CD4-positive, alpha-beta T cell treated with Interleukin-4 for 4 hours (primary cell): Measurements from ENCODE around the gene SH2D2A.
"Not testable (repeated sequence)": the region's sequence is repeated elsewhere in the genome, so short reads cannot be mapped to it uniquely, and the experiment has no call there.

Experiments
- DNase-seq: peaks from one replicate; pipeline ENCODE4 v3.0.0-alpha.2; 2020

The SH2D2A gene

DNA sequence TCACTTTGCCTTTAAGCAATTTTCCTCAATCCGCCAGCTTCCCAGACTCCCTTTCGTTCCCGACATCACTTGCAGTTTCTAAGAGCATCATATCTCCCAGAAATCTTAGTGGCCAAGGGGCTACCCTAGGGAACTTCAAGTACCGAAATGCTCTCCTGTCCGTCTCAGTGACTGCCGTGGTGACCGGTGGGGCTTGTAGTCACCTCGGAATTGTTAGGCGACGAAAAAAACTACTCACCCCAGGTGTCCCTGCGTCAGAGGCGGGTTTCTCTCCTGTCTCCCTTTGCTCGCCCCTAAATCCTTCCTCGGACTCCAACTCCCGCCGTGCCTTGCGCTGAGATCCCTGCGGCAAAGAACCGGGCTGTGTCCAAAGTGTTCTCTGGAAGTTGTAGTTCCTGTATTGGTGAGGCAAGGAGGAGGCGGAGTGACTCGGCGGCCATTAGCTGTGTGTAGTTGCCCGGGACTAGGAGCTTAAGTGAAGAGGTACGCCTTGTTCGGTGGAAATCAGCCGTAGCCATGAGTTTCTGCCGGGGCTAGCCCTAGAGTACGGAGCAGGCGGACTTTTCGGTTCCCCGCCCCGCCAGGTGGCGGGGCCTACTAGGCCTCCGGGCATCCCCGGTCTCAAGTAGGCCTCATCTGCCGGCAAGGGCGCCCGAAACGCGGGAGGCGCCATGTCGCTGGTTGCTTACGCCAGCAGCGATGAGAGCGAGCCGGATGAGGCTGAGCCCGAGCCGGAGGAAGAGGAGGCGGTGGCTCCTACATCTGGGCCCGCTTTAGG lies 49.4 kb downstream of the SH2D2A start, which contains the start of gene PRCC:
Gene PRCC, plus strand, starts transcription at position 435 of the 778 bp plus-strand sequence. Its CDS starts 237 bp downstream, at position 672.
- peak; percentile 100 for DNase-seq

DNA sequence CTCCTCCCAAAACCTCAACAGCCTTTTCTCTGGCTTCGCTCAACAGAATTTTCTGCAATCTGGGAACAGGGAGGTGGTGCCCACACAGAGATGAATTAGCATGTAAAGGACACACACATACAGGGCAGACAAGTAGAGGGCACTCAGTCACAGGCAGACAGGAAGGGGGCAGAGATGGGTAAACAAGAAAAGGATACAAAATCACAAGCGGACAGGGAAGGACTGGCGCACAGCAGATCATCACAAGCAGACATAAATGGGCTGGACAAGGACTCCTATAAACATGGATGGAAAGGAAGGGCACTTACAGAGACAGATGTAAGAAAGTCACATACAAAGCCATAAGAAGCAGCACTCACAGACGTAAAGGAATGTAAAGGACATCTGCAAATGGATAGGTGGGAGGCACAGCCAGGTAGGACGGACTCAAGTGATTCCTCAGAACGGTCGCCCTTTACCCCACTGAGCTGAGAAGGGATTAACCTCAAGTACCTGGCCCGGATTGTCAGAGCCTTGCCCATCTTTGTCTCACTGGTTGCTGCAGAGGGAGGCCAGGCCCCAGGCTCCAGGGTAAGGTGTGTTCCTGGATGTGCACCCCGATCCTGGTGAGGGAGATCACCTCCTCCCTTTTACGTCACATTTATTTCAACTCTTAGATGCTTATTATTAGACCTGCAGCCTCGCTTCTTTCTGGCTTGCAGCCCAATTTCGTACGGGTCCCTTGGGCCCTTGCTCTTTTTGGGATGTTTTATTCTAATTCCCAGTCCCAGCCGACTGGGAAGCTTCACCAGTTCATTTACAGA lies 50.1 kb downstream of the SH2D2A start:
- no peak for DNase-seq

DNA sequence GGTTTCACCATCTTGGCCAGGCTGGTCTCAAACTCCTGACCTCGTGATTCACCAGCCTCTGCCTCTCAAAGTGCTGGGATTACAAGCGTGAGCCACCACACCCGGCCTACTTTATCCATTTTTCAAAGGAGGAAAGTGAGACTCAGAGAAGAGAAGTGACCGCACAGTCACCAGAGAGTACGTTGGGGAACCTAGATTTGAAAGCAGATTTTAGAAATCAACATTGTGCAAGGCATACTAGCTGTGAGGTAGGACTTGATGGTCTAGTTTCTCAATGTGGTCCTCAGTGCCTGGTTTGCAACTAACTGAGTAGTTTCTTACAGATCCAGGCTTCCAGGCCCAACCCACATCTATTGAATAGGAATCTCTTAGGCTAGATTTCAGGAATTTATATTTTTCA lies 51.0 kb downstream of the SH2D2A start:
- DNase-seq = no peak

DNA sequence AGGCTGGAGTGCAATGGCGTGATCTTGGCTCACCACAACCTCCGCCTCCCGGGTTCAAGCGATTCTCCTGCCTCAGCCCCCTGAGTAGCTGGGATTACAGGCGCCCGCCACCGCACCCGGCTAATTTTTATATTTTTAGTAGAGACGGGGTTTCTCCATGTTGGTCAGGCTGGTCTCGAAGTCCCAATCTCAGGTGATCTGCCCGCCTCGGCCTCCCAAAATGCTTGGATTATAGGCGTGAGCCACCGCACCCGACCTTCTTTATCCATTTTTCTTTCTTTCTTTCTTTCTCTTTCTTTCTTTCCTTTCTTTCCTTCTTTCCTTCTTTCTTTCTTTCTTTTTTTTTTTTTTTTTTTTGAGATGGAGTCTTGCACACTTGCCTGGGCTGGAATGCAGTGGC lies 51.5 kb downstream of the SH2D2A start:
- DNase-seq = not testable (repeated sequence)

DNA sequence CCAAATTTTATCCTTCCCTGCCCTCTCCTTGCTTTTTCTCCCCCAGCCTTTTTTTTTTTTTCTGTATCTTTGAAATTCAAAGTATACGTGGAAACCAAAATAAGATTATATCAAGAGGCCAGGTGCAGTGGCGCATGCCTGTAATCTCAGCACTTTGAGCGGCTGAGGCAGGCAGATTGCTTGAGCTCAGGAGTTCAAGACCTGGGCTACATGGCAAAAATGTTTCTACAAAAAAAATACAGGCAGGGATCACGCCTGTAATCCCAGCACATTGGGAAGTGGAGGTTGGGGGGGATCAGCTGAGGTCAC lies 55.9 kb downstream of the SH2D2A start:
- no peak for DNase-seq

DNA sequence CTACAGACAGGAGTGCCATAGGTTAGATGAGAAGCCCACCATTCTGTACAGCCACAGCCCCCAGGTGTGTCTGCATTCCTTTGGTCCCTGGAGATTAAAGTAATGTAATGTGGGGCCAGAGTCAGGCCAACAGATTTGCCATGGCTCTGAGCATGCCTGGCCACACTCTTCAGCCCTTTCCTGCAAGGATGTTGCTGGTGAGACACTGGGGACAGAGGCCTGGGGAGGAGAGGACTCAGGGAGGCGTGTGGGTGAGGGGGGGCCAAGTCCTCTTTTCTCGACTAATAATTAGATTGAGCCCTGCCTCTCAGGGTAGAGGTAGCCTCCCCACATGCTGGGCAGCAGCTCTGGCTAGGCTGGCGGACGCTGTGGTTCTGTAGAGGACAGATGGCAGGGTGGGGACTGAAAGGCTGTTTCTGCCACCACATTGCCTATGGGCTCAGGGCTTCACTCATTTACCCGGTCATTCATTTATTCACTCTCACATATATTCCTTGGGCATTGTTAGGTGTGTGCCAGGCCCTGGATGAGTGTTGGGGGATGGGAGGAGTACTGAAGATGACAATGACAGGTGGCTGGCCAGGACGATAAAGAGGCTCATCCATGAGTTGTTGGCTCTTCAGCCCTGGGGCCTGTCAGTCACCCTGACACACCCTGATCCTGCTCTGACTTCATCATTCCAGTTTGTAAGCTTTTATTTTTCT lies 56.4 kb downstream of the SH2D2A start:
- DNase-seq = no peak

DNA sequence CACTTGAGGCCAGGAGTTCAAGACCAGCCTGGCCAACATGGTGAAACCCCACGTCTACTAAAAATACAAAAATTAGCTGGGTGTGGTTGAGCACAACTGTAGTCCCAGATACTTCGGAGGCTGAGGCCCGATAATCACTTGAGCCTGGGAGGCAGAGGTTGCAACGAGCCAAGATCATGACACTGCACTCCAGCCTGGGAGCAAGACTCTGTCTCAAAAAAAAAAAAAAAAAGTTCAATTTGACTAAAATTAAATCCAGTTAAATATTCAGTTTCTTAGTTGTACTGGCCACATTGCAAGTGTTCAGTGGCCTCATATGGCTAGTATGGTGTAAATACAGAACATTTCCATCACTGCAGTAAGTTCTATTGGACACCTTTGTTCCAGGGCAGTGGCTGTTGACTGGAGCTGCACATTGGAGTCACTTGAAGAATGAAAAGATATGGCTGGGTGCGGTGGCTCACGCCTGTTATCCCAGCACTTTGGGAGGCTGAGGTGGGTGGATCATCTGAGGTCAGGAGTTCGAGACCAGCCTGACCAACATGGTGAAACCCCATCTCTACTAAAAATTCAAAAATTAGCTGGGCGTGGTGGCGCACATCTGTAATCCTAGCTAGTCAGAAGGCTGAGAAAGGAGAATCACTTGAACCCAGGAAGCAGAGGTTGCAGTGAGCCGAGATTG lies 58.9 kb downstream of the SH2D2A start:
- DNase-seq = not testable (repeated sequence)

DNA sequence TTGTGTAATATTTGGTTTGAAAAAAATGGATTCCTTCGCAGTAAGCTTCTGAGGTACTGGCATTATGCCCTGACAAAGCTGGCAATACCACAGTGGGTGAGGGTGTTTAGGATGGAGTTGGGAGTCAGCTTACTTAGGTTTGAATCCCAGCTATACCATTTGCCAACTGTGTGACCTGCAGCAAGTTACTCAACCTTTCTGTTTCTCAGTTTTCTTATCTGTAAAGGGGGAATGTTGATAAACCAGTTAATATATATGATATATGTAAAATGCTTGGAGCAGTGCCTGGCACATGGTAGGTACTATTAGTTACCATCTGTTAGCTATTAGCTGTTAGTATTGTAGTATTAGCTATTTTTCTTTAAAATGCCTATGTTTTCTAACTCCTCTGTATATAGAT lies 60.3 kb downstream of the SH2D2A start:
- no peak for DNase-seq
